Mesendoderm (in vitro differentiated cells): Measurements from ENCODE around the gene ITGB6.

Source experiments
- DNase-seq: peaks from one replicate; pipeline ENCODE4 v3.0.0; 2013
- H2AK5ac ChIP-seq: 2 replicates; pipeline ENCODE4 v1.6.1; 2013; ENCODE audit warnings: low read length, inconsistent platforms
- H2BK120ac ChIP-seq: 2 replicates; pipeline ENCODE4 v1.6.1; 2013; ENCODE audit warnings: low read depth, mild to moderate bottlenecking, low read length, moderate library complexity, mixed read lengths
- H2BK15ac ChIP-seq: replicated peaks from 2 replicates; pipeline ENCODE4 v1.6.1; 2013; ENCODE audit warnings: low read depth, mild to moderate bottlenecking, moderate library complexity
- H2BK5ac ChIP-seq: 2 replicates; pipeline ENCODE4 v1.6.1; 2013; ENCODE audit warnings: low read length, inconsistent platforms
- H3K18ac ChIP-seq: 2 replicates; pipeline ENCODE4 v1.6.1; 2013; ENCODE audit warnings: mild to moderate bottlenecking, low read length, mixed read lengths
- H3K23ac ChIP-seq: one replicate; pipeline ENCODE4 v1.6.1; 2013; ENCODE audit warnings: low read length
- H3K27ac ChIP-seq: 2 replicates; pipeline ENCODE4 v1.5.1; 2013; ENCODE audit warnings: low read depth, mild to moderate bottlenecking, inconsistent platforms, low read length, moderate library complexity
- H3K27me3 ChIP-seq: 2 replicates; pipeline ENCODE4 v1.6.1; 2013; ENCODE audit warnings: low read length, control low read depth, mild to moderate bottlenecking, inconsistent platforms; ENCODE audit not compliant: insufficient read depth, poor library complexity
- H3K36me3 ChIP-seq: 2 replicates; pipeline ENCODE4 v1.6.1; 2013; ENCODE audit warnings: low read length, inconsistent platforms; ENCODE audit not compliant: control insufficient read depth, insufficient read depth
- H3K4ac ChIP-seq: one replicate; pipeline ENCODE4 v1.6.1; 2013; ENCODE audit warnings: low read depth, mild to moderate bottlenecking, low read length, moderate library complexity
- H3K4me1 ChIP-seq: 2 replicates; pipeline ENCODE4 v1.6.1; 2013; ENCODE audit warnings: low read depth, low read length, inconsistent platforms; ENCODE audit not compliant: control insufficient read depth
- H3K4me2 ChIP-seq: 2 replicates; pipeline ENCODE4 v1.6.1; 2013; ENCODE audit warnings: low read length
- H3K4me3 ChIP-seq: 2 replicates; pipeline ENCODE4 v1.5.1; 2013; ENCODE audit warnings: mild to moderate bottlenecking, low read length
- H3K56ac ChIP-seq: one replicate; pipeline ENCODE4 v1.6.1; 2013; ENCODE audit warnings: low read length
- H3K79me1 ChIP-seq: 2 replicates; pipeline ENCODE4 v1.6.1; 2013; ENCODE audit warnings: low read length, inconsistent platforms
- H3K79me2 ChIP-seq: 2 replicates; pipeline ENCODE4 v1.6.1; 2013; ENCODE audit warnings: mild to moderate bottlenecking, low read length; ENCODE audit not compliant: control insufficient read depth, insufficient read depth
- H3K9ac ChIP-seq: 2 replicates; pipeline ENCODE4 v1.6.1; 2013; ENCODE audit warnings: low read length, inconsistent platforms
- H4K5ac ChIP-seq: one replicate; pipeline ENCODE4 v1.6.1; 2013; ENCODE audit warnings: low read length
- H4K8ac ChIP-seq: one replicate; pipeline ENCODE4 v1.6.1; 2013; ENCODE audit warnings: low read depth, mild to moderate bottlenecking, control low read depth, low read length, moderate library complexity
- WGBS: extraction: QIAGEN DNeasy Blood & Tissue Kit; methylation state at CpG from one replicate; pipeline ENCODE4 v1.1.7; 2013; ENCODE audit warnings: low lambda C conversion rate, missing lambda C conversion rate; ENCODE audit not compliant: insufficient coverage; ENCODE audit errors: extremely low coverage; 5-methylcytosine and 5-hydroxymethylcytosine counted together

The ITGB6 gene

GRCh38 chr2:160051371-160051800, 148.7 kb downstream of the ITGB6 start:
- H3K4ac ChIP-seq: no peak overlapping the region
- H4K8ac ChIP-seq: no peak overlapping the region
- H3K79me1 ChIP-seq: no peaks in the 10 kb centered on the region
- no peak overlapping the region for H2BK120ac ChIP-seq
- H3K79me2 ChIP-seq: no peaks in the 10 kb centered on the region
- no peak overlapping the region for H3K4me2 ChIP-seq
- no peak overlapping the region for H2BK5ac ChIP-seq
- no peaks in the 10 kb centered on the region for H3K36me3 ChIP-seq
- H3K4me1 ChIP-seq: no peaks in the 10 kb centered on the region
- H2BK15ac ChIP-seq: no peak overlapping the region
- DNase-seq: no peak
- no peak overlapping the region for H3K4me3 ChIP-seq
- no CpG with 5 or more reads among the region's 3 CpGs for WGBS
- no peak overlapping the region for H3K56ac ChIP-seq
- no peak overlapping the region for H3K27ac ChIP-seq
- no peak overlapping the region for H3K23ac ChIP-seq
- no peak overlapping the region for H3K18ac ChIP-seq
- no peak overlapping the region for H2AK5ac ChIP-seq
- no peak overlapping the region for H4K5ac ChIP-seq
- no peaks in the 10 kb centered on the region for H3K27me3 ChIP-seq
- no peak overlapping the region for H3K9ac ChIP-seq

- DNase-seq: no peak
- H4K5ac ChIP-seq: no peak overlapping the region
- no CpG with 5 or more reads among the region's 3 CpGs for WGBS
- H2BK120ac ChIP-seq: no peak overlapping the region
- H3K4me1 ChIP-seq: no peaks in the 10 kb centered on the region
- no peak overlapping the region for H3K9ac ChIP-seq
- H3K27me3 ChIP-seq: no peaks in the 10 kb centered on the region
- no peak overlapping the region for H3K23ac ChIP-seq
- no peaks in the 10 kb centered on the region for H3K36me3 ChIP-seq
- no peak overlapping the region for H3K4ac ChIP-seq
- H3K4me3 ChIP-seq: no peak overlapping the region
- no peaks in the 10 kb centered on the region for H3K79me2 ChIP-seq
- no peak overlapping the region for H3K27ac ChIP-seq
- no peak overlapping the region for H2AK5ac ChIP-seq
- no peak overlapping the region for H3K4me2 ChIP-seq
- H2BK15ac ChIP-seq: no peak overlapping the region
- no peak overlapping the region for H4K8ac ChIP-seq
- no peak overlapping the region for H3K56ac ChIP-seq
- H2BK5ac ChIP-seq: no peak overlapping the region
- H3K18ac ChIP-seq: no peak overlapping the region
- no peaks in the 10 kb centered on the region for H3K79me1 ChIP-seq
Observed at GRCh38 chr2:160050147-160050546, 149.9 kb downstream of the ITGB6 start.
